GM12801 (cell line): ENCODE results near the gene TUBGCP2.

Experiments
- TF ChIP-seq, protein P1 (sequence below): IDR thresholded peaks from one replicate; pipeline ENCODE4 v1.5.1; 2011; ENCODE audit warnings: control low read depth; ENCODE audit not compliant: insufficient read length; ENCODE audit errors: extremely low read depth

The TUBGCP2 gene

DNA sequence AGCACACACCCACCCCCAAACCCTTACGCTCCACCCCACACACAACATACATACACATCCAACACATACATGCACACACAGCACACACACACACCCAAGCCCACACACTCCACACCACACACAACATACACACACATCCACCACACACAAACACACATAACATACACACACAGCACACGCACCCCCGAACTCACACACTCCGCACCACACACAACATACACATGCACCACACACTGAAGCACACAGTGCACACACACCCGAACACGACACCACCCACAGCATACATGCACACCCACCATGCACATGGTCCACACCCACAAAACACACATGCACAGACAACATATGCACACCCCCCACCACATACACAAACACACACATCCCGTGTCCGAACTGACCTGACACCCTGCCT lies 40.5 kb upstream of the TUBGCP2 start:
- TF ChIP-seq, protein P1, sequence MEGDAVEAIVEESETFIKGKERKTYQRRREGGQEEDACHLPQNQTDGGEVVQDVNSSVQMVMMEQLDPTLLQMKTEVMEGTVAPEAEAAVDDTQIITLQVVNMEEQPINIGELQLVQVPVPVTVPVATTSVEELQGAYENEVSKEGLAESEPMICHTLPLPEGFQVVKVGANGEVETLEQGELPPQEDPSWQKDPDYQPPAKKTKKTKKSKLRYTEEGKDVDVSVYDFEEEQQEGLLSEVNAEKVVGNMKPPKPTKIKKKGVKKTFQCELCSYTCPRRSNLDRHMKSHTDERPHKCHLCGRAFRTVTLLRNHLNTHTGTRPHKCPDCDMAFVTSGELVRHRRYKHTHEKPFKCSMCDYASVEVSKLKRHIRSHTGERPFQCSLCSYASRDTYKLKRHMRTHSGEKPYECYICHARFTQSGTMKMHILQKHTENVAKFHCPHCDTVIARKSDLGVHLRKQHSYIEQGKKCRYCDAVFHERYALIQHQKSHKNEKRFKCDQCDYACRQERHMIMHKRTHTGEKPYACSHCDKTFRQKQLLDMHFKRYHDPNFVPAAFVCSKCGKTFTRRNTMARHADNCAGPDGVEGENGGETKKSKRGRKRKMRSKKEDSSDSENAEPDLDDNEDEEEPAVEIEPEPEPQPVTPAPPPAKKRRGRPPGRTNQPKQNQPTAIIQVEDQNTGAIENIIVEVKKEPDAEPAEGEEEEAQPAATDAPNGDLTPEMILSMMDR = no peak

DNA sequence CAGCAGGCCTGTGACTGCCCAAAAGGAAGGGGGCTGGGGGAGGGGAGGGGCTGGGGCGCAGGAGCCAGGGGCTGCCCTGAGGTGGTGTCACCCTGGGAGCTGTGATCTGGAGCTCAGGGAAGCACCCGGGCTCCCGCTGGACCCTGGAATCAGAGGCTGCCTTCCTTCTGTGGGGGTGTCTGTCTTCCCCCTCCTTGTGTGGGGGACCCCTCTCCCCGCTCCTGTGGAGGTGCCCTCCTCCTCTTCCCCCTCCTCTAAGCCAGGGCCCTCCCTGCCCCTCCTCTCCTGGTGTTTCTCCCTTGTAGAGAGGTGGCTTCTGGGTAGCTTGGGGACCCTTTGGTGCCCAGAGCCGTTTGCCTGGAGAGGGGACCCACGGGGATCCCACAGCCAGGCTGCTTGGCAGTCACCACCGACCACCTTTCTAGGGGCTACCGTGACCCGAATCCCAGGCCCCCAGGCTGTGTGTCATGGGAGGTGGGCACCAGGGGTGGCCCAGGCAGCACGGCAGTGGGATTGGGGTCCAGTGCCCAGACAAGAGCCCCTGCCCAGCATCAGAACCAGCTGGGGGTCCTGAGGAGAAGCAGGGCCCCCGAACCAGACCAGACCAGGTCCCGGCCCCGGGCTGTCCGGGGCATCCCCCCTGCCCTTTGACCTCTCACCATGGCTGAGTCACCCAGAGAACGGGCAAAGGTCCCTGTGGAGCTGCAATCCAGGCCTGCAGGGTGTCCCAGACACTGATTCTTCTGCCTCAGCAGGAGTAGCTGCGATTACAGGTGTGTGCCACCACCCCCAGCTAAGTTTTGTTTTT lies 39.2 kb upstream of the TUBGCP2 start:
- TF ChIP-seq, protein P1 = no peak

DNA sequence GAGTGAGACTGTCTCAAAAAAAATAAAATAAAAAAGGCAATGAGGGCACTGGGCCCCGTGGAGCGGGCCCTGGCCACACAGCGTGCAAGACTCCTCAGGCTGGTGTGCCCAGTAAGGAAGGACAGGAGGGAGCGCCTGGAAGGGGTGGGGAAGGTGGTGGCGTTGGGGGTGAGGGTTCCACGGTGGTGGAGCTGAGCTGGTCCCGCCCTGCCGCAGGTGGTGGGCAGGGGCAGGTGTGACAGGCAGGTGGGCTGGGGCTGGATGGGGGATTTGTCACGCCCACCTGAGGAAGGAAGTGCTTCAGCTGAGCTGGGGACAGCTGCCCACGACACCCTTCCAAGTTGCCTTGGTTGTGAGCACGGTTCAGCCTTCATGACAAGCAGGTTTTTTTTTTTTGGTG lies 37.7 kb upstream of the TUBGCP2 start:
- TF ChIP-seq, protein P1 = no peak

DNA sequence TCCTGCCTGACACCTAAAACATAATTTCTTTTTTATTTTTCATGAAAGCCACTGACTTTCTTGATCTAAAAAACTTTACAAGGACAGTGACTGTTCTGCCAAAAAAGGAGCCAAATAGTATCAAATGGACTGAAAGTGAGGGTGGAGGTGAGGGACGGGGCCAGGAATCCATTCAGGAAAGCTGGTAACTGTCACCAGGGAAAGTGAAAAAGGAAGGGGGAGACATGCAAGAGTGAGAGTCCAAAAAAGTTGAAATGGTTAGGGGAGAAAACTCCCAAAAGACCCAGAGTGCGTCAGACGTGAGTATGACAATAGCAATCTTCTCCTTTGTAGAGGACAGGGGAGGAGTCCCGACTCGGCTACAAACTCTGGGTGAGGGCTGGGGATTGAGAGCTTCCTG lies 35.6 kb upstream of the TUBGCP2 start:
- TF ChIP-seq, protein P1 = no peak

DNA sequence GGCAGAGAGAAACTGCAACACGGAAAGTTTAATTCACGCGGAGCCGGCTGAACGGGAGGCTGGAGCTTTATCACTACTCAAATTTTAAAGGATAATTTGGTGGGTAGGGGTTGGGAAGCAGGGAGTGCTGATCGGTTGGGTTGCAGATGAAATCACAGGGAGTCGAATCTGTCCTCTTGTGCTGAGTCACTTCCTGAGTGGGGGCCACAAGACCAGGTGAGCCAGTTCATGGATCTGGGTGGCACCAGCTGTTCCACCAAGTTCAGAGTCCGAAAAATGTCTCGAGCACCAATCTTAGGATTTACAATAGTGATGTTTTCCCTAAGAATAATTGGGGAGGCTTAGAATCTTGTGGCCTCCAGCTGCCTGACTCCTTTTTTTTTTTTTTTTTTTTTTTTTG lies 34.9 kb upstream of the TUBGCP2 start:
- TF ChIP-seq, protein P1 = no peak

DNA sequence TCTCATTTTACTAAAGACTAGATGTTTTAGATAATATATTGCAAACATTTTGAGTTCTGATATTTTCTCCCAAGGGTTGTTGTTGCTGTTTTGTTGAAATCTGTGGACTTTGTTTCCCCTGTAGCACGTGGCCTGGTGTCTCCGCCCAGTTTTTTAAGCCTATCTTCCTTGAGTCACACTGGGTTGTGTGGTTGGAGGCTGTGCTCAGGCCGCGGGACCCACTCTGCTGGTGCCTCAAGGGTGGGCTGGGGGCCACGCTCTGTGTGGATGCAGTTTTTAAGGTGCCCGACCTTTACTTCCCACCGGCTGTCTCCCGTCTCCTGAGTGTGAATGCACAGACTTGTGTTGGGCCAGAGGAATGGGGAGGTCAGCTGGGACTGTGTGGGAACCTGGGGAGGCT lies 34.3 kb upstream of the TUBGCP2 start:
- TF ChIP-seq, protein P1 = no peak

DNA sequence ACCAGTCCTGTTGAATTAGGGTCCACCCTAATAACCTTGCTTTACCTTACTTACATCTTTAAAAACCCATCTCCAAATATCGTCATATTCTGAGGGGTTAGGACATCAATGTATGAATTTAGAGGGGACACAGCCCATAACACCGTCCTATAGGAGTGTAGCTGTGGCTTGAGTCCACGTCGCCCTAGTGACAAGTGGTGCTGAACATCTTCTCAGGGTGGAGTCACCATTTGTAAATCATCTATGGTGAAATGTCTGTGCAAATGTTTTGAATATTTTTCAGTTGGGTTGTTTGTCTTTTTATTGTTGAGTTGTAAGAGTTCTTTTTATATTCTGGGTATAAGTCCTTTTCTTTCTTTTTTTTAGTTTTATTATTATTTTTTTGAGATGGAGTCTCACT lies 33.3 kb upstream of the TUBGCP2 start:
- TF ChIP-seq, protein P1 = no peak
